Gastroesophageal sphincter (tissue), 4 donors: Measurements from ENCODE around the gene ADAM10. TPM values are rescaled to one million over a fixed set of nuclear protein-coding genes. Genes with fewer than 3 reads are reported as not detected.

Source experiments
- ATAC-seq: fragments of 150-250 bp; one replicate; pipeline ENCODE4 v1.9.1; 2016; ENCODE audit warnings: mild to moderate bottlenecking, moderate library complexity
- H3K27ac ChIP-seq, 4 donors: fragments of 200-600 bp; sonication (generic) in 3 of 4; 1 replicate in 3 of 4; 2 replicates in 1 of 4; pipeline ENCODE4 v1.5.1; 2016 to 2019
- H3K27me3 ChIP-seq: fragments of 200-600 bp; sonication (generic); one replicate; pipeline ENCODE4 v1.5.1; 2019
- H3K36me3 ChIP-seq, 2 donors: fragments of 200-600 bp; sonication (generic); one replicate each; pipeline ENCODE4 v1.5.1; 2019; ENCODE audit warnings: control low read depth in 1 of 2
- H3K4me1 ChIP-seq, 3 donors: fragments of 200-600 bp; sonication (generic); 1 replicate in 2 of 3; 2 replicates in 1 of 3; pipeline ENCODE4 v1.5.1; 2016 to 2019; ENCODE audit warnings: control low read depth in 2 of 3
- H3K4me3 ChIP-seq, 2 donors: fragments of 200-600 bp; sonication (generic); one replicate each; pipeline ENCODE4 v1.5.1; 2019; ENCODE audit warnings: mild to moderate bottlenecking in 1 of 2, moderate library complexity in 1 of 2
- H3K9me3 ChIP-seq, 3 donors: fragments of 200-600 bp; sonication (generic); one replicate each; pipeline ENCODE4 v1.5.1; 2017 to 2019; ENCODE audit warnings: control low read depth in 2 of 3
- EP300 ChIP-seq: sonication (generic); formaldehyde crosslinking; IDR thresholded peaks from one replicate; pipeline ENCODE4 v1.6.1; 2017; ENCODE audit warnings: antibody characterized with exemption, mild to moderate bottlenecking
- POLR2A ChIP-seq, 2 donors: fragments of 450-650 bp; IDR thresholded peaks; one replicate each; pipeline ENCODE4 v1.6.1; 2017; ENCODE audit warnings: antibody characterized with exemption in 2 of 2, mild to moderate bottlenecking in 2 of 2, moderate library complexity in 1 of 2
- POLR2AphosphoS5 ChIP-seq: sonication (generic); formaldehyde crosslinking; IDR thresholded peaks from one replicate; pipeline ENCODE4 v1.6.1; 2017; ENCODE audit warnings: antibody characterized with exemption
- WGBS, 2 donors: methylation state at CpG; one replicate each; pipeline ENCODE4 v1.1.5; 2018; ENCODE audit warnings: low coverage in 1 of 2; 5-methylcytosine and 5-hydroxymethylcytosine counted together
- total RNA-seq, 4 donors: library from RNA; depleted of rRNA; stranded (reverse); fragments of >200 nt; gene quantifications; one replicate each; pipeline ENCODE4 v1.1.0, GENCODE V29; 2016
- TF ChIP-seq, protein P1 (sequence below), 4 experiments: fragments of 200-600 bp in 2 of 4; fragments of 450-650 bp in 2 of 4; sonication (generic) in 1 of 4; IDR thresholded peaks; one replicate each; pipeline ENCODE4 v1.5.1; 2017 to 2019; ENCODE audit warnings: antibody characterized with exemption in 4 of 4, mild to moderate bottlenecking in 2 of 4, moderate library complexity in 2 of 4

The ADAM10 gene
- total RNA-seq, 4 donors from 2014 or later, result 59.5 to 69.1 (median 62.3) TPM

DNA sequence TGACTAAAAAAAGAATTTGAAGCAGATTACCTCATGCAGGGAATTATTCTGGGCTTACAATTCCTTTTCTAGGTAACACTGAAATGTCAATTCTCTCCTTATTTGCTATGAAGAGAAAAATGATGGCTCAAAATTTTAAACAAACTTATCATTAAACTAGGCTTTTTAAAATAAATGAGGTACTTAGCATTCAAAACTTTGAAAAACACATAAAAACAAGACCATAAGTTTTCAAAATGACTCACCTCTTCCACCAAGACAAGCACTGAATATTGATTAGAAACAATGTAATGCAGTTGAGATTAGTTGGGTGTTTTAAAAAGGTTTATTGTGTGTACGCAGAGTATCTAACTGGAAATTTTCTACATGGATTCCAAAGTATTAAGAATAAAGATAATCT lies 154.6 kb downstream of the ADAM10 start:
- TF ChIP-seq POLR2A (IDR thresholded peaks at IDR 0.05), result no peak
- TF ChIP-seq, protein P1, sequence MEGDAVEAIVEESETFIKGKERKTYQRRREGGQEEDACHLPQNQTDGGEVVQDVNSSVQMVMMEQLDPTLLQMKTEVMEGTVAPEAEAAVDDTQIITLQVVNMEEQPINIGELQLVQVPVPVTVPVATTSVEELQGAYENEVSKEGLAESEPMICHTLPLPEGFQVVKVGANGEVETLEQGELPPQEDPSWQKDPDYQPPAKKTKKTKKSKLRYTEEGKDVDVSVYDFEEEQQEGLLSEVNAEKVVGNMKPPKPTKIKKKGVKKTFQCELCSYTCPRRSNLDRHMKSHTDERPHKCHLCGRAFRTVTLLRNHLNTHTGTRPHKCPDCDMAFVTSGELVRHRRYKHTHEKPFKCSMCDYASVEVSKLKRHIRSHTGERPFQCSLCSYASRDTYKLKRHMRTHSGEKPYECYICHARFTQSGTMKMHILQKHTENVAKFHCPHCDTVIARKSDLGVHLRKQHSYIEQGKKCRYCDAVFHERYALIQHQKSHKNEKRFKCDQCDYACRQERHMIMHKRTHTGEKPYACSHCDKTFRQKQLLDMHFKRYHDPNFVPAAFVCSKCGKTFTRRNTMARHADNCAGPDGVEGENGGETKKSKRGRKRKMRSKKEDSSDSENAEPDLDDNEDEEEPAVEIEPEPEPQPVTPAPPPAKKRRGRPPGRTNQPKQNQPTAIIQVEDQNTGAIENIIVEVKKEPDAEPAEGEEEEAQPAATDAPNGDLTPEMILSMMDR (IDR thresholded peaks at IDR 0.05), result no peak
- no peak for TF ChIP-seq EP300
- TF ChIP-seq POLR2AphosphoS5, result no peak
- no peak for ATAC-seq
- Histone ChIP-seq H3K27ac (no peak overlapping the region), H3K4me3 (no peak overlapping the region), H3K27me3 (no peaks in the 10 kb centered on the region), H3K9me3 (no peaks in the 10 kb centered on the region), H3K4me1 (no peaks in the 10 kb centered on the region), H3K36me3 (peaks cover 0 to 39% of the 10 kb centered on the region in 2 donors)
- 100% methylated on average over 1 of the region's 1 CpG for WGBS, 2 donors

DNA sequence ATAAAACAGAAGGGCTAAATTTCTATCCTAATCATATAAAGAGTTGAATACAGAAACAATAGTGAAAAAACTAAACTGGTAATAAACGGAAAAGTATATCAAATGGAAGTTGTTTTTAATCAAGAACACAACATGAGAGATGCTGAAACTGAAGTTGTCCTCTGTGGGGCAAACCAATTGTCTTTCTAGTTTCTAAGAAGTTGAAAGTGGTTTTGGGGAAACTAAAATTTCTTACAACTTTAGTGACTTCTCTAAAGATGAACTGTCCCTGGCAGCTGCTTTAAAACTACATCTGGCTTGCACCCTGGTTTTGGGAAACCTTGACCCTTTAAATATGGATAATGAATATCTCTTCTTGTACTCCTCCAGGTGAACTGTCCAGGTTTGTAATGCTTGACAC lies 155.6 kb downstream of the ADAM10 start:
- 88 to 90% methylated on average over 1 of the region's 1 CpG for WGBS, 2 donors
- no peak overlapping the region for H3K4me3 ChIP-seq
- no peaks in the 10 kb centered on the region for H3K4me1 ChIP-seq
- ATAC-seq, result no peak
- no peak for TF ChIP-seq POLR2AphosphoS5
- no peak for TF ChIP-seq EP300
- TF ChIP-seq POLR2A (IDR thresholded peaks at IDR 0.05), result no peak
- TF ChIP-seq, protein P1 (IDR thresholded peaks at IDR 0.05), result no peak
- peaks cover 0 to 35% of the 10 kb centered on the region in 2 donors for H3K36me3 ChIP-seq
- H3K27ac ChIP-seq, result no peak overlapping the region
- no peaks in the 10 kb centered on the region for H3K9me3 ChIP-seq
- H3K27me3 ChIP-seq, result no peaks in the 10 kb centered on the region

DNA sequence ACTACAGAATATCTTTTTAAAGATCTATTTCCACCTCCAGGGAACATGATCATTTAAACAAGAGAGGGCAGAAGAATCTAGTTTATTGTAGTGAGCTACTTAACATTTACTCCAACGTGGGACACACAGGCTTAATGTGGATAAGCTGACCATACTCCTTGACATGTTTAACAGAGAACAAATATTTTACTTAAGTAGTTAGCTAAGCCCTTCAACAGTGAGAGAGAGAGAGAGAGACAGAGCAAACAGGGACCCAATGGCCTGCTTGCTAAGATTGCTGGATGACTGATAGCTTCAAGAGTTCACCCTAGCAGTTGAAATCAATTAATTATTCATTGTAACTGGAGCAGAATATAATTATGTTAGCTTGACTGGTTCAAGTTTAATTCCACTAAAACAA lies 158.6 kb downstream of the ADAM10 start:
- Histone ChIP-seq H3K4me1 (no peaks in the 10 kb centered on the region), H3K9me3 (no peaks in the 10 kb centered on the region), H3K27me3 (no peaks in the 10 kb centered on the region), H3K36me3 (peaks cover 0 to 14% of the 10 kb centered on the region in 2 donors), H3K27ac (no peak overlapping the region), H3K4me3 (no peak overlapping the region)
- TF ChIP-seq, protein P1 (IDR thresholded peaks at IDR 0.05), result no peak
- no peak for TF ChIP-seq EP300
- no peak for TF ChIP-seq POLR2A (IDR thresholded peaks at IDR 0.05)
- no peak for TF ChIP-seq POLR2AphosphoS5
- WGBS, 2 donors, result 8 to 13% methylated on average over 1 of the region's 1 CpG
- no peak for ATAC-seq

DNA sequence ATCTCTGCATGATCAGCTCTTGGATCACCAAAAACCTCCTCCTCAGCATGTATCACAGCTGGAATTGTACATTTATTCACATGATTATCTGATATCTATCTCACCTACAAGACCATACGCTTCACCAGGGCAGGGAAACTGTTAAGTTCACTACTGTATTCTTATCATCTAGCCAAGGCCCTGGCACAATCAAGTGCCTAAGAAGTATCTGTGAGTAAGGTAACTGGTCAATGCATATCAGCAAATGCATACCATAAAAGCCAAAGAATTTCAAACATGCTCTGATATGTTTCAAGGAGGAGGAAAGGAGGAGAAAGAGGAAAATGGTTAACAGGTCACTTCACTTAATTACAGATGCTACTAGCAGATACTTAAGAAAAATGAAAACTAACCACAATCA lies 159.3 kb downstream of the ADAM10 start:
- Histone ChIP-seq H3K27me3 (no peaks in the 10 kb centered on the region), H3K4me1 (no peaks in the 10 kb centered on the region), H3K4me3 (no peak overlapping the region), H3K36me3 (peaks cover 0 to 14% of the 10 kb centered on the region in 2 donors), H3K27ac (no peak overlapping the region), H3K9me3 (no peaks in the 10 kb centered on the region)
- no peak for TF ChIP-seq POLR2AphosphoS5
- TF ChIP-seq, protein P1 (IDR thresholded peaks at IDR 0.05), result no peak
- no peak for TF ChIP-seq POLR2A (IDR thresholded peaks at IDR 0.05)
- no peak for TF ChIP-seq EP300
- ATAC-seq, result no peak
- 100% methylated on average over 1 of the region's 1 CpG; no CpG with 5 or more reads in 1 of the 2 donors for whole genome bisulfite sequencing, 2 donors

DNA sequence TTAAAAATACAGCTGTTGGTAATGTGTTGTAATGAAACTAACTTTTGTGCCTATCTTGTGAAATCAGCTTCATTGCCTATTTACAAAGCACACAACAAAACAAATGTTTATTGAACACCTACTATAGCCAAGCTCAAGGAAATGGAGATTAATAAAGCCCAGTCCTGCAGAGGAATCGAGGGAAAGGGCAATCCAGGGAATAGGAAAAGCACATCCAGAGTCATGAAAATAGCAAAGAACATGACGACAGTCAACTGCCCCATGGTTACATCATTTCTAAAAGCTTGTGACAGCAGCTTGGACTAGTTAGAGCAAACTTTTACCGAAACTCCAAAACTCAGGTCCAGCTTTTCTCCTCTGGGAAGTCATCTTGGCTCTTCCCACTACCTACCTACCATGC lies 160.5 kb downstream of the ADAM10 start:
- ATAC-seq, result no peak
- no peaks in the 10 kb centered on the region for H3K9me3 ChIP-seq
- TF ChIP-seq EP300, result no peak
- TF ChIP-seq POLR2AphosphoS5, result no peak
- TF ChIP-seq, protein P1 (IDR thresholded peaks at IDR 0.05), result no peak
- no peak overlapping the region for H3K27ac ChIP-seq
- no peaks in the 10 kb centered on the region for H3K4me1 ChIP-seq
- WGBS, 2 donors, result 83% methylated on average over 3 of the region's 3 CpGs; no CpG with 5 or more reads in 1 of the 2 donors
- no peak overlapping the region for H3K4me3 ChIP-seq
- H3K36me3 ChIP-seq, result peaks cover 0 to 5% of the 10 kb centered on the region in 2 donors
- H3K27me3 ChIP-seq, result peaks cover 9% of the 10 kb centered on the region
